IPS-15b (cell line): ENCODE results near the gene ATF3.

ENCODE experiments used
- H3K27me3 ChIP-seq: one replicate; pipeline ENCODE4 v1.6.1; 2013; ENCODE audit warnings: low read length; ENCODE audit not compliant: control insufficient read depth, insufficient read depth
- H3K36me3 ChIP-seq: one replicate; pipeline ENCODE4 v1.6.1; 2013; ENCODE audit warnings: low read length; ENCODE audit not compliant: control insufficient read depth, insufficient read depth
- H3K4me1 ChIP-seq: one replicate; pipeline ENCODE4 v1.6.1; 2013; ENCODE audit warnings: mild to moderate bottlenecking, low read length; ENCODE audit not compliant: control insufficient read depth, insufficient read depth
- H3K4me3 ChIP-seq: one replicate; pipeline ENCODE4 v1.5.1; 2013; ENCODE audit warnings: low read depth, low read length
- H3K9ac ChIP-seq: one replicate; pipeline ENCODE4 v1.6.1; 2013; ENCODE audit warnings: low read depth, mild to moderate bottlenecking, low read length
- H3K9me3 ChIP-seq: one replicate; pipeline ENCODE4 v1.6.1; 2013; ENCODE audit warnings: mild to moderate bottlenecking, low read length; ENCODE audit not compliant: control insufficient read depth, insufficient read depth

Gene ATF3, protein sequence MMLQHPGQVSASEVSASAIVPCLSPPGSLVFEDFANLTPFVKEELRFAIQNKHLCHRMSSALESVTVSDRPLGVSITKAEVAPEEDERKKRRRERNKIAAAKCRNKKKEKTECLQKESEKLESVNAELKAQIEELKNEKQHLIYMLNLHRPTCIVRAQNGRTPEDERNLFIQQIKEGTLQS

DNA sequence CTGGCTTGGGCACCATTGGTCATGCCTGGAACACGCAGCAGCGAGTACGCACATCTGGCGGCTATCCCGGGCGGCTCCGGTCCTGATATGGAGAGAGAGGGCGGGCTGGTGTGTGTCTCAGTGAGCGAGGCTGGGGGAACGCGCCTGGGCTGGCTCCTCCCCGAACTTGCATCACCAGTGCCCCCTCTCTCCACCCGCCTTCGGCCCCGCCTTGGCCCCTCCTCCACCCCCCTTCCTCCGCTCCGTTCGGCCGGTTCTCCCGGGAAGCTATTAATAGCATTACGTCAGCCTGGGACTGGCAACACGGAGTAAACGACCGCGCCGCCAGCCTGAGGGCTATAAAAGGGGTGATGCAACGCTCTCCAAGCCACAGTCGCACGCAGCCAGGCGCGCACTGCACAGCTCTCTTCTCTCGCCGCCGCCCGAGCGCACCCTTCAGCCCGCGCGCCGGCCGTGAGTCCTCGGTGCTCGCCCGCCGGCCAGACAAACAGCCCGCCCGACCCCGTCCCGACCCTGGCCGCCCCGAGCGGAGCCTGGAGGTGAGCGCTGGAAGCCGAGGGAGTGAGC is at the start of gene ATF3:
TSS of gene ATF3 (plus strand) at position 370 of the 567 bp plus-strand sequence. CDS start 6,261 bp downstream, outside the sequence.
- Histone ChIP-seq H3K27me3 (peaks cover 63% of the 10 kb centered on the region), H3K4me1 (peaks cover 35% of the 10 kb centered on the region), H3K9ac (peak within 1 kb of the TSS; percentile 65), H3K36me3 (no peaks in the 10 kb centered on the region), H3K4me3 (peak within 1 kb of the TSS; percentile 75), H3K9me3 (no peaks in the 10 kb centered on the region)

GRCh38 chr1:212559929-212560328 is 48.6 kb upstream of the ATF3 start:
- Histone ChIP-seq H3K36me3 (no peaks in the 10 kb centered on the region), H3K27me3 (peaks cover 23% of the 10 kb centered on the region), H3K4me3 (no peak overlapping the region), H3K9ac (no peak overlapping the region), H3K9me3 (no peaks in the 10 kb centered on the region), H3K4me1 (peaks cover 7% of the 10 kb centered on the region)

- Histone ChIP-seq H3K9ac (no peak overlapping the region), H3K4me3 (no peak overlapping the region), H3K27me3 (peaks cover 23% of the 10 kb centered on the region), H3K9me3 (no peaks in the 10 kb centered on the region), H3K4me1 (peaks cover 7% of the 10 kb centered on the region), H3K36me3 (no peaks in the 10 kb centered on the region)
Observed at GRCh38 chr1:212560933-212561460, 47.6 kb upstream of the ATF3 start.

GRCh38 chr1:212561501-212561931 is 47.0 kb upstream of the ATF3 start:
- Histone ChIP-seq H3K9ac (no peak overlapping the region), H3K27me3 (peaks cover 23% of the 10 kb centered on the region), H3K4me3 (no peak overlapping the region), H3K4me1 (peaks cover 7% of the 10 kb centered on the region), H3K36me3 (no peaks in the 10 kb centered on the region), H3K9me3 (no peaks in the 10 kb centered on the region)

DNA sequence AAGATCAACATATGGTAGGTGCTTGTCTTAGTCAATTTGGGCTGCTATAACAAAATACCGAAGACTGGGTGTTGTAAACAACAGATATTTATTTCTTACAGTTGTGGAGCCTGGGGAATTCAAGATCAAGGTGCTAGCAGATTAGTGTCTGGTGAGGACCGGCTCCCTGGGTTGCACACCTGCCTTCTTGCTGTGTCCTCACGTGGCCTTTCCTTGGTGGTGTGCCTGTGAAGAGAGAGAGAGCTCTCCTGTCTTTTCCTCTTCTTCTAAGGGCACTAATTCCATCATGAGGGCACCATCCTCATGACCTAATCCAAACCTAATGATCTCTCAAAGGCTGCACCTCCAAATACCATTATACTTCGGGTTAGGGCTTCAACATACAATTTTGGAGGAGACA is 45.8 kb upstream of the ATF3 start:
- Histone ChIP-seq H3K27me3 (peaks cover 12% of the 10 kb centered on the region), H3K4me1 (peaks cover 10% of the 10 kb centered on the region), H3K36me3 (no peaks in the 10 kb centered on the region), H3K4me3 (no peak overlapping the region), H3K9me3 (no peaks in the 10 kb centered on the region), H3K9ac (no peak overlapping the region)

DNA sequence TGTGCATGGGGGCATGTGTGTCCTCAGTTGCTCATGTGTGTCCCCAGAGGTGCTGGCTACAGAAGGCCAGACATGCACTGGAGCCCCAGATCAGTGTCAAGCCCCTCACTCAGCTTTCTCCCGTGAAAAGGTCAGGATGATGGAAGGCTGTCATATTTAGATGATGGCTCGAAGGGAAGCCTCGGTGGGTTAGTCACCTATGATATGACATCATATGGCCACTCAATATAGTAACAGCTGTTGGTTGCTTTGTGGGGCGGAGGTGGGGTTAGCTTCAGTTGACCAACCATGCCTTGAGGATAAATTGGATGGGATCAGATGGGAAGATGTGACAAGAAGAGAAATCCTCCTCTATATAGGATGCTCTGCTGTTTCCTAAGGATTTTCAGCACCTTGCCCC is 43.5 kb upstream of the ATF3 start:
- Histone ChIP-seq H3K36me3 (no peaks in the 10 kb centered on the region), H3K27me3 (no peaks in the 10 kb centered on the region), H3K4me3 (no peak overlapping the region), H3K4me1 (peaks cover 5% of the 10 kb centered on the region), H3K9ac (no peak overlapping the region), H3K9me3 (no peaks in the 10 kb centered on the region)

DNA sequence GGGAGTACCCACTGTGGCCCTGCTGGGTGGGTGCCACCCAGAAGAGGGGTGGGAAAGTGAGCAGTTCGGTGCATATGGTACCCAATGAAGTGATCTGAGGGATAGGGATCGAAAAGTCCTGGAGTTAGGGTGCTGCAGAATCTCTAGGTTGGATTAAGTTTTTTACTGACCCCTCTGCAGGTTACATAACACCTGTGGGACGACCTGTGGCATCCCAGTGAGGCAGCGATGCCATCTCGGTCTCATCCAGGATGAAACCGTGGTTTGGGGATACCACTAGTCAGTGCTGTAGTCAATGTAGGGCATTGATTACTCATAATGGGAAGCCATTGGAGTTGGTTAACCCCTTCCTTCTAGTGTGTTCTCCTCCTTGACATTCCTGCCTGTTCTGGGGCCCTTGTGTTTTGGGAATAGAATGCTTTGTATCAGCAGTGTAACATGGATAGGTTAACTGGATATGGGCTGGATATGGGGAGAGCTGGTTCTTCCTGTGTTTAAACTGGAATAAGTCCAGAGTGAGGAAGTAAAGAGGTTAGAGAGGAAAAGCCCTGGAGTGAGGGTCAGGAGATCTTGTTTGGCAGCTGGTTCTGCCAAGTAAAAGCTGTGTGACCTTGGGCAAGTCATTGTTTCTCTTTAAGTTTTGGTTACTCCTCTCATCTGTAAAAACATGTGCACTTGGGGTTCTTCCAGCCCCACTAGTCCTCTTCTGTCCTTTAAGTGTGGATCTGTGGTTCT is 42.8 kb upstream of the ATF3 start:
- peaks cover 5% of the 10 kb centered on the region for H3K4me1 ChIP-seq
- H3K4me3 ChIP-seq: no peak overlapping the region
- no peaks in the 10 kb centered on the region for H3K27me3 ChIP-seq
- H3K9ac ChIP-seq: no peak overlapping the region
- no peaks in the 10 kb centered on the region for H3K9me3 ChIP-seq
- no peaks in the 10 kb centered on the region for H3K36me3 ChIP-seq

- Histone ChIP-seq H3K9me3 (no peaks in the 10 kb centered on the region), H3K4me1 (peaks cover 5% of the 10 kb centered on the region), H3K36me3 (no peaks in the 10 kb centered on the region), H3K27me3 (no peaks in the 10 kb centered on the region), H3K9ac (no peak overlapping the region), H3K4me3 (no peak overlapping the region)
Observed at GRCh38 chr1:212566522-212567479, 41.8 kb upstream of the ATF3 start.

- peaks cover 5% of the 10 kb centered on the region for H3K4me1 ChIP-seq
- no peak overlapping the region for H3K4me3 ChIP-seq
- H3K36me3 ChIP-seq: no peaks in the 10 kb centered on the region
- no peak overlapping the region for H3K9ac ChIP-seq
- no peaks in the 10 kb centered on the region for H3K27me3 ChIP-seq
- no peaks in the 10 kb centered on the region for H3K9me3 ChIP-seq
Observed at GRCh38 chr1:212567638-212568037, 40.9 kb upstream of the ATF3 start.

DNA sequence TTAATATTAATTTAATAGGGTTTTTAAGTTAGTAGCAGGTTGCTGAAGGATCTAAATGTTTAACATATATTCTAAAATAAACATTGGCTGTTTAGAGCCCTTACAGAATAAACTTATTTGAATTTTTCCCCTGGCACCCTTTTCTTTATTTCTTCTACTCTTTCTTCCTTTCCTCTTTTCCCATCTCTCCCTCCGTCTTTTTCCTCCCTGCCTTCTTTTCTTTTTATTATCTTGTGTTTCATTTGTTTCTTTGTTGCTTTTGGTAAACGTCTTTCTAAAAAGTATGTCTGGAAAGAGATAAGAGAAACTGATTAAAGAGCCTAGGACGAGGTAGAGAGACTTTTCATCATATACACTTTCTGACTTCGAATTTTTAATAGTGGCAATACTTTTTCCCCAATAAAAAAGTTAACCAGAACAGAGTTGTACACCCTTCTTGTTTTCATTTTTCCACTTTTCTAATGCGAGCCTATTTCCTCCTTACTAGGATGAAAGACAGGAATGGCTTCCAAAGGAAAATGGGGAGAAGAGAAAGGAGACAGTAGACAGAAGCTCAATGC is 39.5 kb upstream of the ATF3 start:
- Histone ChIP-seq H3K4me1 (peaks cover 5% of the 10 kb centered on the region), H3K36me3 (no peaks in the 10 kb centered on the region), H3K9ac (no peak overlapping the region), H3K27me3 (no peaks in the 10 kb centered on the region), H3K4me3 (no peak overlapping the region), H3K9me3 (no peaks in the 10 kb centered on the region)

DNA sequence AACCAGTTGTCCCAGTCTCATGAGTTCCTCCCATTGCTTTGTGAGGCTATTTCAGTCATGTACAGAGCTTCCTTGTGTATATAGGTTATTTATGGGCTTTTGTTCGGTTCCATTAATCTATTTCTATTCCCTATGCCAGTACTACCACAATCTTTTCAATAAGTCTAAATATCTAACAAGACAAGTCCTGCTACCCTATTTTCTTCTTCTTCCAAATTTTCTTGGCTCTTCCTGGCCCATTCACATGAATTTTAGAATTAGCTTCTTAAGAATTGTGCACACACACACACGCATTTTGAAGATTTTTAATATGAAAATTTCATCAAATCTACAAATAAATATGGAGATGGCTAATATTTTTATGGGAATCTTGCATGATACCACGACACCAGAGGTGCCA is 33.8 kb upstream of the ATF3 start:
- Histone ChIP-seq H3K4me3 (no peak overlapping the region), H3K36me3 (no peaks in the 10 kb centered on the region), H3K4me1 (no peaks in the 10 kb centered on the region), H3K9ac (no peak overlapping the region), H3K27me3 (no peaks in the 10 kb centered on the region), H3K9me3 (no peaks in the 10 kb centered on the region)
